Measurements from ENCODE around the gene CLEC2L. TPM values are rescaled to one million over a fixed set of nuclear protein-coding genes. Genes with fewer than 3 reads are reported as not detected.

Gene CLEC2L
- total and polyA plus RNA-seq, 12 donors, result 0.03 to 0.97 (median 0.28) TPM; not detected in 9

DNA sequence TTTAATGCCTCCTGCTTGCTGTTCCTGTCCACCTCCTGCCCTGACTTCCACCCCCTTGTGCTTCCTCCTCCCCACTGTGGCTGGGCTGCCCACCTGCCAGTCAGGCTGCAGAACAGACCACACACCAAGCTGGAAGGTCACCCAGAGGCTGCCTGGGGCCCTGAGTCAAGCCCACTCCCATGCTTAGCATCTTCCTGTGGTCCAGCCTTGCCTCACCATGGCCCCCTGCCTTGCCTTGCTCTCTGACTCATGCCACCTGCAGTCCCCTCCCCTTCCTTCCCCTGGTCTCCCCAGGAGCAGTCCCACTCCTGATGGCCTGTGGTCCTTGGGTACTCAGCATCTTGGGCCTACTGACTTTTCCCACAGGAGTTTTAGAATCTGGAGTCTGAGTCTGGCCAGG lies 2.3 kb downstream of the CLEC2L start:
- no peaks in the 10 kb centered on the region for H3K36me3 ChIP-seq
- no peaks in the 10 kb centered on the region for H3K9me3 ChIP-seq
- peaks cover 0 to 56% (median 42%) of the 10 kb centered on the region in 7 donors for H3K27me3 ChIP-seq
- H3K27ac ChIP-seq, result no peak overlapping the region
- intact Hi-C loops (cut with DNase I), result no loop called here
- ATAC-seq (no peak), DNase-seq (no peak)
- no peak overlapping the region for H3K4me3 ChIP-seq
- H3K4me1 ChIP-seq, result peaks cover 0 to 6% (median 0%) of the 10 kb centered on the region in 9 donors
- TF ChIP-seq, protein P1, sequence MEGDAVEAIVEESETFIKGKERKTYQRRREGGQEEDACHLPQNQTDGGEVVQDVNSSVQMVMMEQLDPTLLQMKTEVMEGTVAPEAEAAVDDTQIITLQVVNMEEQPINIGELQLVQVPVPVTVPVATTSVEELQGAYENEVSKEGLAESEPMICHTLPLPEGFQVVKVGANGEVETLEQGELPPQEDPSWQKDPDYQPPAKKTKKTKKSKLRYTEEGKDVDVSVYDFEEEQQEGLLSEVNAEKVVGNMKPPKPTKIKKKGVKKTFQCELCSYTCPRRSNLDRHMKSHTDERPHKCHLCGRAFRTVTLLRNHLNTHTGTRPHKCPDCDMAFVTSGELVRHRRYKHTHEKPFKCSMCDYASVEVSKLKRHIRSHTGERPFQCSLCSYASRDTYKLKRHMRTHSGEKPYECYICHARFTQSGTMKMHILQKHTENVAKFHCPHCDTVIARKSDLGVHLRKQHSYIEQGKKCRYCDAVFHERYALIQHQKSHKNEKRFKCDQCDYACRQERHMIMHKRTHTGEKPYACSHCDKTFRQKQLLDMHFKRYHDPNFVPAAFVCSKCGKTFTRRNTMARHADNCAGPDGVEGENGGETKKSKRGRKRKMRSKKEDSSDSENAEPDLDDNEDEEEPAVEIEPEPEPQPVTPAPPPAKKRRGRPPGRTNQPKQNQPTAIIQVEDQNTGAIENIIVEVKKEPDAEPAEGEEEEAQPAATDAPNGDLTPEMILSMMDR (IDR thresholded peaks at IDR 0.05), result no peak

DNA sequence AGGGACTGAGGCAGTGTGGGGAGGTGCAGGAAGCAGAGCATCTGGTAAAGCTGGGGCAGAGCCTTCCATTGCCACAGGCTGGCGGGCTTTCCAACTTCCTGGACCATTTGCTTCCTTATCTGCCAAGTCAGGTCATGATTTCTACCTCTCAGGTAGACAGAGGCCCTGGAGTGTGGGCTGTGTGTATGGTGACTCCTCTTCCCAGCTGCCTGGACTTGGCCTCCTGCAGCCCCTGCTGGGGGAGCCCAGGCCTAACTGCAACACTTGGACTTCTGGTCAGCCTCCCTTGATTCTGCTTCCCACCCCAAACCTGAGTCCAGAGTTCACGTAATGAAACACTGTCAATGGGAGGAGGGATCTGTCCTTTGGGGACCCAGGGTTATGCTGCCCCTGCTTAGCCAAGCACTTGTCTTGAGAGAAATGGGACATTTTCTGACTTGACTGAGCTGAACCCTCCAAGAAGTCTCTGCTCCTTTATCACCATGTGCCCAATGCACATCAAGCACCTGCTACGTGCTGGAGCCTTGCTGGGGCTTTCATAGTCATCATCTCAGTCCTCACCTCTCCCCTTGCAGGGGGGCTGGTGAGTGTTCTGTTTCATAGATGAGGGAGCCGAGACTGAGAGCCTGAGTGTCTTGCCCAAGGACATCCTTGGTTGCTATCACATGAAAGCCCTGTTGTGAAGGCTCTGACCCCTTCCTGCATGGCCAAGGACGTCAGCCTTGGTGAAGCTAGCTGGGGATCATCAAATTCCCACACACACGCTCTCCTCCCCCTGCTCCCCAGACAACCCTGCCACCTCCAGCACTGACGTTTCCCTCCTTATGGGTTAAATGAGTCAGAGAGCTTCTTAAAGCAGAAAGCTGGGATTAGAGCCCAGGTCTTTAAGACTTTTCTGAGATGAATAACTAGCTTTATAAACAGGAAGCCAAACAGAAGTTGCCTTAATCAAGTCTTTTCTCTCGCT lies 3.4 kb downstream of the CLEC2L start:
- intact Hi-C loops (cut with DNase I), result no loop called here
- TF ChIP-seq, protein P1 (IDR thresholded peaks at IDR 0.05), result no peak
- H3K4me1 ChIP-seq, result peaks cover 0 to 6% (median 0%) of the 10 kb centered on the region in 9 donors

DNA sequence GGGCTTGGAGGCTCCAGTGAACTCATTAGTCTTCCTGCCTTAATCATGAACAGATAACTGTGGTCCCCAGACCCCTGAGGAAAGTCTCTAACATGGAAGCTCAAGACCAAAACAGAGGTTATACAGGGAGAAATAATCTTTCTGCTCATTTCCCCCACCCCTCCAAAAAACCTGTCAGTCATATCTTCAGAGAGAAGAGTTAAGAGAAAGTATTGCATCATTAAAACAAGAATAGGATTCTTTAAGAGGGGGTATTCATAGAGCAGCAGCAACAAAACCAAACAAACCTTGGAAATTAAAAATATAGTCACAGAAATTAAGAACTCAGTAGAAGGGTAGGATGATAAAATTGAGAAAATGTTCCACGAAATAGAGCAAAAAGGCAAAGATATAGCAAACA lies 7.6 kb downstream of the CLEC2L start:
- no peak overlapping the region for H3K27ac ChIP-seq
- WGBS, 2 donors, result 89 to 91% methylated on average over 1 of the region's 1 CpG
- no peak for DNase-seq
- intact Hi-C loops (cut with DNase I), result no loop called here
- no peaks in the 10 kb centered on the region for H3K9me3 ChIP-seq
- no peaks in the 10 kb centered on the region for H3K4me1 ChIP-seq
- TF ChIP-seq, protein P1 (IDR thresholded peaks at IDR 0.05), result no peak
- peaks cover 0 to 18% (median 3%) of the 10 kb centered on the region in 7 donors for H3K27me3 ChIP-seq
- H3K4me3 ChIP-seq, result no peak overlapping the region
- no peak for ATAC-seq
- H3K36me3 ChIP-seq, result no peaks in the 10 kb centered on the region

More for the DNA sequence above, 3.4 kb downstream of the CLEC2L start:
- Histone ChIP-seq H3K36me3 (no peaks in the 10 kb centered on the region), H3K9me3 (no peaks in the 10 kb centered on the region), H3K4me3 (no peak overlapping the region), H3K27me3 (peaks cover 0 to 47% (median 34%) of the 10 kb centered on the region in 7 donors), H3K27ac (no peak overlapping the region)
- 70 to 82% methylated on average over 8 of the region's 8 CpGs for WGBS, 2 donors
- ATAC-seq (no peak), DNase-seq (no peak)

DNA sequence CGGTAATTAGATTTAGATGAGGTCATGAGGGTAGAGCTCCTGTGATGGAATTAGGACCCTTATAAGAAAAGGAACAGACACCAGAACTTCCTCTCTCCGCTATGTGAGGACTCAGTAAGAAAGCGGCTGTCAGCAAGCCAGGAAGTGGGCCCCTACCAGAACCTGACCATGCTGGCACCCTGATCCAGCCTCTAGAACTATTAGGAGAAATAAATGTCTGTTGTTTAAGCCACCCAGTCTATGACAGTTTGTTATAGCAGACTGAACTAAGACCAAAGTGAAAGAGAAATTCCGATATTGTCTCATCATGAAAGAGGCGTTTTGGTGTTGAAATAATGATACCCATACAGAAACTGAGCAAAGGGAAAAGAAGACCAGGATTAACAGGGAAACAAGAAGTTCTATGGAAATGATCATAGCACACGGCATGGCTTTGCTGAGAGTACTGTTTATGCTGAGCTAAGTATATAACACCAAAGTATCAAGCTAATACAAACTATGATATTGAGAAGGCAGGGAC lies 9.2 kb downstream of the CLEC2L start:
- intact Hi-C loops (cut with DNase I), result no loop called here
- Histone ChIP-seq H3K36me3 (no peaks in the 10 kb centered on the region), H3K4me3 (no peak overlapping the region), H3K4me1 (no peaks in the 10 kb centered on the region), H3K27ac (no peak overlapping the region), H3K9me3 (no peaks in the 10 kb centered on the region), H3K27me3 (peaks cover 0 to 14% (median 0%) of the 10 kb centered on the region in 7 donors)
- 87 to 92% methylated on average over 6 of the region's 6 CpGs for WGBS, 2 donors
- TF ChIP-seq, protein P1 (IDR thresholded peaks at IDR 0.05), result no peak
- ATAC-seq (no peak), DNase-seq (no peak)

Measured in heart right ventricle (tissue), 16 donors.